ENCODE data around the gene FXYD7. TPM values are rescaled to one million over a fixed set of nuclear protein-coding genes. Genes with fewer than 3 reads are reported as not detected.

FXYD7 gene
- total RNA-seq, 2 experiments from 2014 or later, result 0.50 to 6.1 TPM

GRCh38 chr19:35184267-35184666 lies 41.2 kb downstream of the FXYD7 start:
- DNase-seq (ENCODE audit: low spot score), result no peak
- BruUV-seq (replicated peaks), result no TSS peak
- Histone ChIP-seq H3K9me2 (ENCODE audit: insufficient read depth, low read length) (no peaks in the 10 kb centered on the region), H3K36me3 (ENCODE audit: insufficient read depth, low read length) (no peaks in the 10 kb centered on the region), H3K4me1 (ENCODE audit: insufficient read depth, low read length, poor library complexity, severe bottlenecking) (no peaks in the 10 kb centered on the region), H2AFZ (ENCODE audit: low read length) (no peak overlapping the region), H3K4me3 (ENCODE audit: low read depth, low read length, poor library complexity, severe bottlenecking) (no peak overlapping the region), H3K9me3 (ENCODE audit: low read length) (peaks cover 5% of the 10 kb centered on the region), H4K20me1 (ENCODE audit: insufficient read depth, low read length) (no peaks in the 10 kb centered on the region), H3K4me2 (ENCODE audit: low read length) (no peak overlapping the region), H3K27ac (ENCODE audit: low read depth, low read length, poor library complexity, severe bottlenecking) (no peak overlapping the region), H3K79me2 (ENCODE audit: insufficient read depth, low read depth, low read length) (no peaks in the 10 kb centered on the region)
- ChIA-PET POLR2A (no interaction called here), CTCF (ENCODE audit: unreplicated experiment) (no interaction called here)
- no peak for TF ChIP-seq EZH2phosphoT487 (IDR thresholded peaks at IDR 0.05; ENCODE audit: borderline replicate concordance, low read depth, low read length)
- no peak for TF ChIP-seq CTCF (conservative IDR thresholded peaks at IDR 0.05; ENCODE audit: low read length)
- intact Hi-C loops (cut with micrococcal nuclease; ENCODE audit: unreplicated experiment), result no loop called here

- POLR2A ChIA-PET, result no interaction called here
- no TSS peak for BruUV-seq (replicated peaks)
- no peak overlapping the region for H3K27ac ChIP-seq (ENCODE audit: low read depth, low read length, poor library complexity, severe bottlenecking)
- no peak for TF ChIP-seq CTCF (conservative IDR thresholded peaks at IDR 0.05; ENCODE audit: low read length)
- TF ChIP-seq EZH2phosphoT487 (IDR thresholded peaks at IDR 0.05; ENCODE audit: borderline replicate concordance, low read depth, low read length), result no peak
- peaks cover 5% of the 10 kb centered on the region for H3K9me3 ChIP-seq (ENCODE audit: low read length)
- no peaks in the 10 kb centered on the region for H3K79me2 ChIP-seq (ENCODE audit: insufficient read depth, low read depth, low read length)
- H3K9me2 ChIP-seq (ENCODE audit: insufficient read depth, low read length), result no peaks in the 10 kb centered on the region
- DNase-seq (ENCODE audit: low spot score), result no peak
- H2AFZ ChIP-seq (ENCODE audit: low read length), result no peak overlapping the region
- no peaks in the 10 kb centered on the region for H3K4me1 ChIP-seq (ENCODE audit: insufficient read depth, low read length, poor library complexity, severe bottlenecking)
- intact Hi-C loops (cut with micrococcal nuclease; ENCODE audit: unreplicated experiment), result no loop called here
- H4K20me1 ChIP-seq (ENCODE audit: insufficient read depth, low read length), result no peaks in the 10 kb centered on the region
- H3K4me3 ChIP-seq (ENCODE audit: low read depth, low read length, poor library complexity, severe bottlenecking), result no peak overlapping the region
- no peaks in the 10 kb centered on the region for H3K36me3 ChIP-seq (ENCODE audit: insufficient read depth, low read length)
- CTCF ChIA-PET (ENCODE audit: unreplicated experiment), result no interaction called here
- no peak overlapping the region for H3K4me2 ChIP-seq (ENCODE audit: low read length)
Observed at GRCh38 chr19:35184884-35185283, 41.8 kb downstream of the FXYD7 start.

GRCh38 chr19:35194012-35194984 lies 51.2 kb downstream of the FXYD7 start:
- POLR2A ChIA-PET, result interaction anchor here (0.5 to 0.6 kb wide), 2 partner anchors 53 to 183 kb away, joined by 3 to 6 read pairs; no protein-coding TSS in a partner anchor
- Histone ChIP-seq H3K27ac (ENCODE audit: low read depth, low read length, poor library complexity, severe bottlenecking) (no peak overlapping the region), H3K4me1 (ENCODE audit: insufficient read depth, low read length, poor library complexity, severe bottlenecking) (no peaks in the 10 kb centered on the region), H3K4me3 (ENCODE audit: low read depth, low read length, poor library complexity, severe bottlenecking) (no peak overlapping the region), H3K9me2 (ENCODE audit: insufficient read depth, low read length) (no peaks in the 10 kb centered on the region), H3K4me2 (ENCODE audit: low read length) (no peak overlapping the region), H3K36me3 (ENCODE audit: insufficient read depth, low read length) (no peaks in the 10 kb centered on the region; the same call in 1 of the 2 replicates), H3K9me3 (ENCODE audit: low read length) (peaks cover 17% of the 10 kb centered on the region), H3K79me2 (ENCODE audit: insufficient read depth, low read depth, low read length) (no peaks in the 10 kb centered on the region), H2AFZ (ENCODE audit: low read length) (no peak overlapping the region), H4K20me1 (ENCODE audit: insufficient read depth, low read length) (no peaks in the 10 kb centered on the region)
- TF ChIP-seq EZH2phosphoT487 (IDR thresholded peaks at IDR 0.05; ENCODE audit: borderline replicate concordance, low read depth, low read length) (no peak), CTCF (conservative IDR thresholded peaks at IDR 0.05; ENCODE audit: low read length) (peak; percentile 38; the same call in 1 of the 2 replicates)
- no TSS peak for BruUV-seq (replicated peaks)
- peak; percentile 29 for DNase-seq (ENCODE audit: low spot score)
- intact Hi-C loops (cut with micrococcal nuclease; ENCODE audit: unreplicated experiment), result no loop called here
- CTCF ChIA-PET (ENCODE audit: unreplicated experiment), result interaction anchor here (0.6 kb wide), 1 partner anchor 53 kb away, joined by 12 read pairs; no protein-coding TSS in a partner anchor

Data from OCI-LY7 (cell line).